Thymus (tissue), 11 donors: ENCODE results near the gene CC2D2B. TPM values are rescaled to one million over a fixed set of nuclear protein-coding genes. Genes with fewer than 3 reads are reported as not detected.

Source experiments
- DNase-seq, 9 donors: peaks; one replicate each; pipeline ENCODE4 v3.0.0-alpha.2; 2013; ENCODE audit warnings: low spot score in 9 of 9, low read depth in 6 of 9, missing footprints in 1 of 9
- H3K27ac ChIP-seq, 2 donors: one replicate each; pipeline ENCODE4 v1.5.1; 2013; ENCODE audit warnings: control low read depth in 1 of 2, low read depth in 1 of 2, low read length in 1 of 2, mild to moderate bottlenecking in 1 of 2, moderate library complexity in 1 of 2
- H3K27me3 ChIP-seq, 2 donors: one replicate each; pipeline ENCODE4 v1.5.1; 2013; ENCODE audit warnings: low read length in 1 of 2; ENCODE audit not compliant: control insufficient read depth in 2 of 2, insufficient read depth in 1 of 2
- H3K36me3 ChIP-seq, 2 donors: one replicate each; pipeline ENCODE4 v1.5.1; 2013; ENCODE audit warnings: low read length in 1 of 2, mild to moderate bottlenecking in 1 of 2, moderate library complexity in 1 of 2; ENCODE audit not compliant: control insufficient read depth in 2 of 2, insufficient read depth in 2 of 2
- H3K4me1 ChIP-seq, 2 donors: one replicate each; pipeline ENCODE4 v1.5.1; 2013; ENCODE audit warnings: low read length in 2 of 2; ENCODE audit not compliant: control insufficient read depth in 2 of 2, insufficient read depth in 2 of 2
- H3K4me3 ChIP-seq, 2 donors: one replicate each; pipeline ENCODE4 v1.5.1; 2013; ENCODE audit warnings: low read length in 2 of 2, control low read depth in 1 of 2, mild to moderate bottlenecking in 1 of 2
- H3K9me3 ChIP-seq, 2 donors: one replicate each; pipeline ENCODE4 v1.5.1; 2013; ENCODE audit warnings: low read length in 1 of 2, mild to moderate bottlenecking in 1 of 2; ENCODE audit not compliant: control insufficient read depth in 2 of 2, insufficient read depth in 1 of 2
- WGBS: extraction: QIAGEN DNeasy Blood & Tissue Kit; methylation state at CpG from one replicate; pipeline ENCODE4 v1.1.7; 2013; 5-methylcytosine and 5-hydroxymethylcytosine counted together
- polyA plus RNA-seq: library from polyadenylated mRNA; stranded (reverse); fragments of 200-250 nt; gene quantifications from one replicate; pipeline ENCODE4 v1.2.3, GENCODE V29; 2013
- total RNA-seq: library from RNA; stranded (reverse); fragments of 120-200 nt; gene quantifications from one replicate; pipeline ENCODE4 v1.2.4, GENCODE V29; 2013
- donor health status: healthy.

CC2D2B gene
- total and polyA plus RNA-seq, 2 donors = 0.27 to 0.33 TPM

DNA sequence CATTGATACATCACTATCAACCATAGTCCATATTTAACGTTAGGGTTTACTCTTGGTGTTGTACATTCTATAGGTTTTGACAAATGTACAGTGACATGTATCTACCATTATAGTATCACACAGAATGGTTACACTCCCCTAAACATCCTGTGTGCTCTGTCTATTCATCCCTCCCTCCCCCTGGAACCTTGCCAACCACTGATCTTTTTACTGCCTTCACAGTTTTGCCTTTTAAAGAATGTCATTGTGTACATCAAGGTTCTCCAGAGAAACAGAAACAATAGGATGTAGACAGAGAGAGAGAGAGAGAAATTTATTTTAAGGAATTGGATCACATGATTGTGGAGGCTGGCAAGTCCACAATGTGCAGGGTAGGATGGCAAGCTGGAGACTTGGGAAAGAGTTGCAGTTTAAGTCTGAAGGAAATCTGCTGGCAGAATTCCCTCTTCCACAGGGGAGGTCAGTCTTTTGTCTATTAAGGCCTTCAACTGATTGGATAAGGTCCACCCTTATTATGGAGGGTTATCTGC, 90.5 kb downstream of the CC2D2B start:
- no peak overlapping the region for H3K27ac ChIP-seq
- H3K4me3 ChIP-seq = no peak overlapping the region
- H3K4me1 ChIP-seq = no peaks in the 10 kb centered on the region
- no peak for DNase-seq
- 100% methylated on average over 1 of the region's 1 CpG for WGBS
- no peaks in the 10 kb centered on the region for H3K27me3 ChIP-seq
- no peaks in the 10 kb centered on the region for H3K36me3 ChIP-seq
- no peaks in the 10 kb centered on the region for H3K9me3 ChIP-seq

- H3K4me1 ChIP-seq = no peaks in the 10 kb centered on the region
- DNase-seq = no peak
- no peak overlapping the region for H3K4me3 ChIP-seq
- WGBS = 96% methylated on average over 2 of the region's 2 CpGs
- H3K36me3 ChIP-seq = no peaks in the 10 kb centered on the region
- no peak overlapping the region for H3K27ac ChIP-seq
- no peaks in the 10 kb centered on the region for H3K9me3 ChIP-seq
- no peaks in the 10 kb centered on the region for H3K27me3 ChIP-seq
Measured at GRCh38 chr10:96013956-96014355, 106.2 kb downstream of the CC2D2B start.

GRCh38 chr10:96014473-96015102, 106.8 kb downstream of the CC2D2B start:
- H3K27me3 ChIP-seq = no peaks in the 10 kb centered on the region
- no peak for DNase-seq
- H3K9me3 ChIP-seq = no peaks in the 10 kb centered on the region
- no peaks in the 10 kb centered on the region for H3K36me3 ChIP-seq
- no peak overlapping the region for H3K27ac ChIP-seq
- WGBS = 96% methylated on average over 2 of the region's 2 CpGs
- no peak overlapping the region for H3K4me3 ChIP-seq
- no peaks in the 10 kb centered on the region for H3K4me1 ChIP-seq

DNA sequence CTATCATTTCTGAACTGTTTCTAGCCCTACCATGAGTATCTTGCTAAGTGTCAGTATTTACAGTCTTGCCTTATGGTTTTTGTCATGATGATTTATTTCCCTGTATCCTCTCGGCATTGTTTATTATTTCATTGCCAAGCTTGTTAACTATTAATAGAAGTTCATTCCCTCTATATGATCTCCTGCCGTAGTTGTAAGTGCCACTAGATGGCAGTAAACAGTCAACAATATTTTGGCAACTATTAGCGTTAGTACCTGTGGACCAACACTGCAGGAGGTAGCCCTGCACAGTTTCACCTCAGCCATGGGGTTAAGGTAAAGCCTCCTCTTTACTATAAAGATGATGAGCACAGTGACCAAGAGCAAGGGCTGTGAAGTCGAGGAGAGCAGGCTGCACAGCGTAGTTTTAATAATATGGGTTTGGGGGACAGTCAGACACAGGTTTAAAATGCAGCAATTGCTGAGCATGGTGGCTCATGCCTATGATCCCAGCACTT, 109.5 kb downstream of the CC2D2B start:
- H3K4me1 ChIP-seq = no peaks in the 10 kb centered on the region
- H3K36me3 ChIP-seq = no peaks in the 10 kb centered on the region
- H3K4me3 ChIP-seq = no peak overlapping the region
- no peaks in the 10 kb centered on the region for H3K27me3 ChIP-seq
- WGBS = 23% methylated on average over 5 of the region's 5 CpGs
- H3K9me3 ChIP-seq = no peaks in the 10 kb centered on the region
- no peak overlapping the region for H3K27ac ChIP-seq
- peak; percentile 14 to 76 (median 55) for DNase-seq

GRCh38 chr10:96021332-96021731, 113.6 kb downstream of the CC2D2B start:
- Histone ChIP-seq H3K9me3 (no peaks in the 10 kb centered on the region), H3K4me1 (no peaks in the 10 kb centered on the region), H3K27ac (no peak overlapping the region), H3K4me3 (no peak overlapping the region), H3K36me3 (no peaks in the 10 kb centered on the region), H3K27me3 (no peaks in the 10 kb centered on the region)
- no peak for DNase-seq
- 96% methylated on average over 1 of the region's 1 CpG for WGBS

GRCh38 chr10:96022739-96023138, 115.0 kb downstream of the CC2D2B start:
- Histone ChIP-seq H3K27ac (no peak overlapping the region), H3K36me3 (no peaks in the 10 kb centered on the region), H3K27me3 (no peaks in the 10 kb centered on the region), H3K9me3 (no peaks in the 10 kb centered on the region), H3K4me1 (no peaks in the 10 kb centered on the region), H3K4me3 (no peak overlapping the region)
- 96% methylated on average over 2 of the region's 2 CpGs for WGBS
- DNase-seq = no peak

DNA sequence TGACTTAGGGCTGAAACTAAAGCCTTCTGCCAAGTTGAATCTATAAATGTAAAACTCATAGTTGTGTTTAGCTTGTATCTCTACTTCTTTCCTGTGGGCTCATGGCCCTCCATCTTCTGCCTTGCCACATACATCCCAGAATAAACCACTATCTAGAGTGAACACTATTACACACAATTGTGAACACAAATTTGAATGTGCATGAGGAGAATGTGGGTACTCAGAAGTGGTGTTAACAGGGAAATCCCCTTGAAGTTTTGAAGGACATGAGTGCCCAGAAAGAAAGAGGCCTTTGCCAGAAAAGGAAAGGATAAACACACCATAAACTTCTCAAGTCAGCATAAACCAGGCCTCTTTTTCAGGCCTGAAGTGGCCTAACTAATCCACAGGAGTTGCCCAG, 115.4 kb downstream of the CC2D2B start:
- no peak overlapping the region for H3K27ac ChIP-seq
- H3K4me3 ChIP-seq = no peak overlapping the region
- H3K9me3 ChIP-seq = no peaks in the 10 kb centered on the region
- no peaks in the 10 kb centered on the region for H3K4me1 ChIP-seq
- DNase-seq = no peak
- no peaks in the 10 kb centered on the region for H3K27me3 ChIP-seq
- no peaks in the 10 kb centered on the region for H3K36me3 ChIP-seq

DNA sequence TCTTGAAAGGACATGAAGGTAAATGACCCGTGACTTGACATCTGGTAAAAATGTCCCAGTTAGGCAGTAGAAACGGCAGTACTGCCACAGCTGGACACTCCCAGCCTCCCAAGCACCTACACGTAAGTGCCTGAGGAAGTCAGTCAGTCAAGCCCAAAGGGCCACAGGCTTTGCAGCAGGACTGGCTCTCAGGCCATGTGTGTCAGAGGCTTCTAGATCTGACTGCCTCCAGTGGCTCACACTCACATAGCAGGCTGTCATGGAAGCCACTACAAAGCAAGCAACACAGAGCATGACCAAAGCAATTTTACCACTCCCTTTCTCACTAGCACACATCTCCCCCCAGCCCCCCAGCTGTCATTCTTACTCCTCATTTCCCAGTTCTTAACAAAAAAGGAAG, 117.8 kb downstream of the CC2D2B start:
- Histone ChIP-seq H3K9me3 (no peaks in the 10 kb centered on the region), H3K27me3 (no peaks in the 10 kb centered on the region), H3K36me3 (no peaks in the 10 kb centered on the region), H3K4me3 (no peak overlapping the region), H3K27ac (no peak overlapping the region), H3K4me1 (no peaks in the 10 kb centered on the region)
- DNase-seq = peak in 2 of 9 donors; percentile 3 to 19
- WGBS = 98% methylated on average over 3 of the region's 3 CpGs

GRCh38 chr10:96034625-96035024, 126.8 kb downstream of the CC2D2B start:
- WGBS = 97% methylated on average over 1 of the region's 1 CpG
- H3K27ac ChIP-seq = no peak overlapping the region

More at GRCh38 chr10:96034625-96035024, 126.8 kb downstream of the CC2D2B start:
- no peaks in the 10 kb centered on the region for H3K9me3 ChIP-seq
- H3K27me3 ChIP-seq = no peaks in the 10 kb centered on the region
- H3K36me3 ChIP-seq = no peaks in the 10 kb centered on the region
- no peaks in the 10 kb centered on the region for H3K4me1 ChIP-seq
- no peak for DNase-seq
- no peak overlapping the region for H3K4me3 ChIP-seq
